MCF 10A (cell line): ENCODE results near the gene TBC1D2B. TPM values are rescaled to one million over a fixed set of nuclear protein-coding genes. Genes with fewer than 3 reads are reported as not detected.
A peak's percentile ranks its signal among the peaks of the same experiment; 100 is the strongest.
"Not testable (repeated sequence)": the region's sequence is repeated elsewhere in the genome, so short reads cannot be mapped to it uniquely, and the experiment has no call there.

Experiments used
- BruUV-seq: library from RNA; stranded (reverse); fragments of 400-500 nt; replicated peaks from 2 replicates; lab custom pipeline; 2021; lab: Mats Ljungman, UMichigan
- CTCF ChIA-PET: fragments of 300-600 bp; sonication (Branson Sonifier 250); formaldehyde crosslinking; extraction: SDS; loops from one replicate; lab custom pipeline; 2021; ENCODE audit warnings: antibody characterized with exemption, inconsistent platforms; lab: Yijun Ruan, JAX
- POLR2A ChIA-PET: fragments of 300-600, 350-650 bp; sonication (Branson Sonifier 250); formaldehyde crosslinking; extraction: SDS; loops from one replicate; lab custom pipeline; 2020; ENCODE audit warnings: antibody characterized with exemption, inconsistent platforms; lab: Yijun Ruan, JAX
- DNase-seq: peaks from one replicate; pipeline ENCODE4 v3.0.0-alpha.2; 2018; ENCODE audit not compliant: unreplicated experiment
- H3K27ac Mint-ChIP-seq: one replicate; pipeline ENCODE4 v1.8.0; 2022; ENCODE audit warnings: mild to moderate bottlenecking, low read depth, mixed read lengths; ENCODE audit not compliant: unreplicated experiment
- H3K27me3 Mint-ChIP-seq: one replicate; pipeline ENCODE4 v1.8.0; 2022; ENCODE audit warnings: mixed read lengths; ENCODE audit not compliant: insufficient read depth, unreplicated experiment
- H3K36me3 Mint-ChIP-seq: one replicate; pipeline ENCODE4 v1.8.0; 2022; ENCODE audit warnings: mild to moderate bottlenecking, moderate library complexity, mixed read lengths; ENCODE audit not compliant: insufficient read depth, unreplicated experiment
- H3K4me1 Mint-ChIP-seq: one replicate; pipeline ENCODE4 v1.8.0; 2022; ENCODE audit warnings: mixed read lengths; ENCODE audit not compliant: insufficient read depth, unreplicated experiment
- H3K4me3 Mint-ChIP-seq: one replicate; pipeline ENCODE4 v1.8.0; 2022; ENCODE audit warnings: mild to moderate bottlenecking, moderate library complexity, mixed read lengths; ENCODE audit not compliant: unreplicated experiment
- H3K9me3 Mint-ChIP-seq: one replicate; pipeline ENCODE4 v1.8.0; 2022; ENCODE audit warnings: mixed read lengths; ENCODE audit not compliant: unreplicated experiment
- CTCF ChIP-seq: fragments of 200-600 bp; IDR thresholded peaks from one replicate; pipeline ENCODE4 v1.8.0; 2022; ENCODE audit warnings: antibody characterized with exemption, mild to moderate bottlenecking; ENCODE audit not compliant: unreplicated experiment
- intact Hi-C: fragments of 100-400 bp; cut with micrococcal nuclease; formaldehyde crosslinking; loops from 2 replicates; pipeline ENCODE4 v1.14.1; 2022
- total RNA-seq: library from RNA; stranded (reverse); gene quantifications from 2 replicates; pipeline ENCODE4 v1.2.3, GENCODE V29; 2022

Gene TBC1D2B
- total RNA-seq, 1 experiment from 2014 or later: 21.2 TPM

GRCh38 chr15:77993970-77994693 lies 83.4 kb downstream of the TBC1D2B start:
- not testable (repeated sequence) for H3K9me3 Mint-ChIP-seq, H3K27me3 Mint-ChIP-seq, BruUV-seq
- CTCF ChIA-PET: interaction anchor here (0.8 to 1.5 kb wide), 2 partner anchors 76 to 114 kb away, joined by 4 to 5 read pairs; no protein-coding TSS in a partner anchor
- peak; percentile 98 for DNase-seq
- peaks cover 42% of the 10 kb centered on the region for H3K36me3 Mint-ChIP-seq
- intact Hi-C loops: loop anchor here (1.0 kb wide), 1 partner anchor 27 kb away; no protein-coding TSS in a partner anchor
- POLR2A ChIA-PET: interaction anchor here (0.5 to 4.5 kb wide), 14 partner anchors 14 to 162 kb away, joined by 3 to 41 read pairs (median 4); partner anchors contain the start of gene IDH3A
- peak overlapping the region; percentile 52 for H3K4me3 Mint-ChIP-seq
- H3K27ac Mint-ChIP-seq: peak overlapping the region; percentile 90
- H3K4me1 Mint-ChIP-seq: peaks cover 26% of the 10 kb centered on the region

GRCh38 chr15:77993374-77993911 lies 84.1 kb downstream of the TBC1D2B start:
- Mint-ChIP-seq H3K4me1 (peaks cover 26% of the 10 kb centered on the region), H3K36me3 (peaks cover 46% of the 10 kb centered on the region), H3K27me3 (no peaks in the 10 kb centered on the region), H3K9me3 (no peaks in the 10 kb centered on the region), H3K27ac (peak overlapping the region; percentile 90), H3K4me3 (no peak overlapping the region)
- DNase-seq: no peak
- no TSS peak for BruUV-seq
- CTCF ChIA-PET: interaction anchor here (0.8 to 1.5 kb wide), 2 partner anchors 77 to 115 kb away, joined by 4 to 5 read pairs; no protein-coding TSS in a partner anchor
- TF ChIP-seq CTCF: no peak
- POLR2A ChIA-PET: interaction anchor here (0.6 to 4.5 kb wide), 9 partner anchors 9 to 156 kb away, joined by 3 to 41 read pairs (median 5); partner anchors contain the start of gene IDH3A
- intact Hi-C loops: no loop called here

GRCh38 chr15:77992356-77993222 lies 84.9 kb downstream of the TBC1D2B start:
- peak overlapping the region; percentile 90 for H3K27ac Mint-ChIP-seq
- peaks cover 53% of the 10 kb centered on the region for H3K36me3 Mint-ChIP-seq
- ChIA-PET CTCF (interaction anchor here (0.6 to 1.5 kb wide), 3 partner anchors 27 to 120 kb away, joined by 3 to 5 read pairs (median 3); no protein-coding TSS in a partner anchor), POLR2A (interaction anchor here (0.6 to 3.1 kb wide), 2 partner anchors 10 to 20 kb away, joined by 3 to 13 read pairs; no protein-coding TSS in a partner anchor)
- no peaks in the 10 kb centered on the region for H3K9me3 Mint-ChIP-seq
- intact Hi-C loops: no loop called here
- H3K4me1 Mint-ChIP-seq: peaks cover 31% of the 10 kb centered on the region
- no peak for DNase-seq
- no peak overlapping the region for H3K4me3 Mint-ChIP-seq
- BruUV-seq: no TSS peak
- no peak for TF ChIP-seq CTCF
- H3K27me3 Mint-ChIP-seq: no peaks in the 10 kb centered on the region

- H3K9me3 Mint-ChIP-seq, H3K27ac Mint-ChIP-seq, BruUV-seq, DNase-seq, H3K27me3 Mint-ChIP-seq, intact Hi-C loops, H3K4me3 Mint-ChIP-seq: not testable (repeated sequence)
- POLR2A ChIA-PET: interaction anchor here (3.1 kb wide), 1 partner anchor 21 kb away, joined by 13 read pairs; no protein-coding TSS in a partner anchor
- peaks cover 45% of the 10 kb centered on the region for H3K36me3 Mint-ChIP-seq
- CTCF ChIA-PET: interaction anchor here (0.7 kb wide), 1 partner anchor 121 kb away, joined by 3 read pairs; no protein-coding TSS in a partner anchor
- peaks cover 31% of the 10 kb centered on the region for H3K4me1 Mint-ChIP-seq
Observed at GRCh38 chr15:77991658-77992201, 85.8 kb downstream of the TBC1D2B start.
